KG1 (cell line): ENCODE measurements around the gene GORASP1.
"Not testable (repeated sequence)": the region's sequence is repeated elsewhere in the genome, so short reads cannot be mapped to it uniquely, and the experiment has no call there.

ENCODE experiments used
- DNase-seq: peaks from one replicate; lab custom pipeline; 2025; lab: John Stamatoyannopoulos, UW

Gene GORASP1

DNA sequence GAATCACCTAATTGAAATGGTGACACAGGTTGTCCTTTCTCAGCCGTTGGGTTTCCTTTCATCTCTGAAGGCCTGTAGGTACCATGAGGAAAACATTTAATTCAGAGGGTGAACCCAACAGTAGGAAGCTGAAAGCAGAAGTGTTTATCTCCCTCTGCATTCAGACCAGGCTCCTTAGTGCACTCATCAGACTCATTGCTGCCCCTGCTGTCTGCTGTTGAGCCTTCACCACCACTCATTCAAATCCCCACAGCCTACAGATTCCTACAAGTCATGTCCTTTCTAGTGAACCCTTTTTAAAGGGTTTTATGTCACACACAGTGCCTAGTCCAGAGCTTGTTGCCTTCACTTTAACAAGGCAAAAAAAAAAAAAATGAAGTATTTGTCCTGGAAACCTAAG is 42.2 kb downstream of the GORASP1 start:
- peak; percentile 14 for DNase-seq

DNA sequence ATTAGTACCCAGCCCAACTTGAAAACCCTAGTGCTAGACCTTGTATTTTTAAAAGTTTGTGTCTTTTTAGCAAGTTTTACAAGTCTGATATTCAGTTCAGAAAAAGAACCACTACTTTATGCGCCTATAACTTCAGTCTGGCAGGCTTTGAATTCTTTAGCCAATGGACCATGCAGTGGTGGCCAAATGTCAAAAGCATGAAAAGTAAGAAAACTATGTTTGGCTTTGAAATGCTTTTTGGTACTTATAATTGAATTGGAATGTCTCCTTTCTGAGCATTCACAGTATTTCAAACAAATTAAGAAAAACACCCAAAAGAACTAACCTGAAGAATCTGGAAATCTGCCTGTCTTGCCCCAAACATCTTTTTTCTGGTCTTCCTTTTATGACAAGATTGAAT is 42.8 kb downstream of the GORASP1 start:
- no peak for DNase-seq

DNA sequence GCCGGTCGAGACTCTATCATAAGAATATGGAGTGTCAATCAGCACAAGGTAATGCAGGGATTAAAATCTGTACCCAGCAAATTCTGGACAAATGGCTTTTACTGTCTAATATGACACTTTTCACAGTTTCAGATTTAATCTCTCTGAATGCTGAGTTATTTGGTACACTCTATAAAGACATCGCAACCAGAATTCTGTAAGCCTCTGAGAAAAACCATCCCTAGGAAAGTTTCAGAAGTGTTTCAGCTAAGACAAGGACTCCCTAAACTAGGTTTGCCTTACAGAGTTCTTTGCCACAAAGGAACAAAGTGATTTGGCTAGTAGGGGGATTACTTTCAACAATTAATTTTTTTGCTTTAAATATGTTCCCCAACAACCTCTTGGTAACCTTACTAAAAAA is 44.3 kb downstream of the GORASP1 start:
- DNase-seq, result no peak

DNA sequence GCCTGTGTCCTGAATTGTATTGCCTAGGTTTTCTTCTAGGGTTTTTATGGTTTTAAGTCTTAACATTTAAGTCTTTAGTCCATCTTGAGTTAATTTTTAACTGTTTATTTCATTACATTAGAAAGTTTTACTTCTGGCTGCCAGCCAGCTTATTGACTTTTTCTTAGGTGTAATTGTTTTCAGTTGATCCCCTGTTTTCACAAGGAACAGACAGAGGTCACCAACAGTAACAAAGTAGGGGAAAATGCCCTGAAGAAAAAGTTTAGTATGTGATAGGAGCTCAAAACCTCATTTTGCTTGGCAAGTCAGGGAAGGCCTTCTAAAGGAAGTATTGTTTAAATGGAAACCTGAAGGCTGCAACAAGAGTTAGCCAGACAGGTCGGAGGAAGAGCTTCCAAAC is 45.2 kb downstream of the GORASP1 start:
- DNase-seq, result no peak

DNA sequence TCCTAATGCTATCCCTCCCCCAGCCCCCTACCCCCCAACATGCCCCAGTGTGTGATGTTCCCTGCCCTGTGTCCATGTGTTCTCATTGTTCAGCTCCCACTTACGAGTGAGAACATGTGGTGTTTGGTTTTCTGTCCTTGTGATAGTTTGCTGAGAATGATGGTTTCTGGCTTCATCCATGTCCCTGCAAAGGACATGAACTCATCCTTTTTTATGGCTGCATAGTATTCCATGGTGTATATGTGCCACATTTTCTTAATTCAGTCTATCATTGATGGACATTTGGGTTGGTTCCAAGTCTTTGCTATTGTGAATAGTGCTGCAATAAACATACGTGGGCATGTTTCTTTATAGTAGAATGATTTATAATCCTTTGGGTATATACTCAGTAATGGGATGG is 46.2 kb downstream of the GORASP1 start:
- not testable (repeated sequence) for DNase-seq

DNA sequence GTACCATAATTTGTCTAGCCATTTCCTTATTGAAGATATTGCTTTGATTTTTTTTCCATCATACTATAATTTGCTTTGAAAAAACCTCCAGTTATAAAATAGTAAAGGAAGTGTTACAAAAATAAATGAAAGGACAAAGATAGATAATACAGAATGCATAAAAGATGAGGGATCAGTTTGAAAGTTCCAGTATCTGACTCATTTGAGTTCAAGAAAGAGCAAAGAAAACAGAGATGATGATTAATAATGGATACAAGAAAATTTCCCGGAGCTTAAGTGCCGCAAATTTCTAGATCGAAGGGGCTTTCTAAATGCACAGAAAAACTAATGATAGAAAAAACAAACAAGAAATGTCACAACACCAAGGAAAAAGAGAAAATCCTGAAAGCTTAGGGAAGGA is 51.3 kb downstream of the GORASP1 start:
- no peak for DNase-seq

DNA sequence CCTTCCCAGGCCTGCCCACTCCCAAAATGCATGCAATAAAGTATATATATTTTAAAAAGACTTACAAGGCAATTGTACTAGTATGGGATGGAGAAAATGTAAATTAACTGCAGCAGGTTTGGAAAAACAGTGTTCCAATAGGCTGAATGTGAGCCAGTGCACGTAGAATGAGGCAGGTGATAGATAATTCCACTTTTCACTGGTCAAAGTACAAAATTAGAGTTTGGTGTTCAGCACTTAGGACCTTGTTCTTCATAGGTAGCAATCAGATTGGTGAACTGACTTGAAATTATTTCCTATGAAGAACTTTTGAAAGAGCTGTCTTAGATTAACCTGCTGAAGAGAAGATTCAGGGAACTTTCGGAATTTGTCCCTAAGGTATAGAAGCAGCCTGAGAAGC is 53.7 kb downstream of the GORASP1 start:
- no peak for DNase-seq

DNA sequence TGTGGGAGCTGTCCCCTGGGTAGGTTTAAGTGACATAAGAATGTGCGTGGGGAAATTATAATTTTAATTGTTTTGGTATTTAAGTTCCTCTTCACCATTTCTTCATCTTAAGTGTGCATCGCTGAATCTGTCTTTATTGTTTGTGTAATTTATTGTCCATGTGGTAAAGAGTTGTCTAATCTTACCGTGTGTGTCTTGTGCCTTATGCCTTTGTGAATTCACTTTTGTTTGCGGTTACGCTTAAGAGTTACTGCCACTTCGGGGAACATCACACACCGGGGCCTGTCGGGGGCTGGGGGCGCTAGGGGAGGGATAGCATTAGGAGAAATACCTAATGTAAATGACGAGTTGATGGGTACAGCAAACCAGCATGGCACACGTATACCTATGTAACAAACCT is 54.8 kb downstream of the GORASP1 start:
- no peak for DNase-seq

DNA sequence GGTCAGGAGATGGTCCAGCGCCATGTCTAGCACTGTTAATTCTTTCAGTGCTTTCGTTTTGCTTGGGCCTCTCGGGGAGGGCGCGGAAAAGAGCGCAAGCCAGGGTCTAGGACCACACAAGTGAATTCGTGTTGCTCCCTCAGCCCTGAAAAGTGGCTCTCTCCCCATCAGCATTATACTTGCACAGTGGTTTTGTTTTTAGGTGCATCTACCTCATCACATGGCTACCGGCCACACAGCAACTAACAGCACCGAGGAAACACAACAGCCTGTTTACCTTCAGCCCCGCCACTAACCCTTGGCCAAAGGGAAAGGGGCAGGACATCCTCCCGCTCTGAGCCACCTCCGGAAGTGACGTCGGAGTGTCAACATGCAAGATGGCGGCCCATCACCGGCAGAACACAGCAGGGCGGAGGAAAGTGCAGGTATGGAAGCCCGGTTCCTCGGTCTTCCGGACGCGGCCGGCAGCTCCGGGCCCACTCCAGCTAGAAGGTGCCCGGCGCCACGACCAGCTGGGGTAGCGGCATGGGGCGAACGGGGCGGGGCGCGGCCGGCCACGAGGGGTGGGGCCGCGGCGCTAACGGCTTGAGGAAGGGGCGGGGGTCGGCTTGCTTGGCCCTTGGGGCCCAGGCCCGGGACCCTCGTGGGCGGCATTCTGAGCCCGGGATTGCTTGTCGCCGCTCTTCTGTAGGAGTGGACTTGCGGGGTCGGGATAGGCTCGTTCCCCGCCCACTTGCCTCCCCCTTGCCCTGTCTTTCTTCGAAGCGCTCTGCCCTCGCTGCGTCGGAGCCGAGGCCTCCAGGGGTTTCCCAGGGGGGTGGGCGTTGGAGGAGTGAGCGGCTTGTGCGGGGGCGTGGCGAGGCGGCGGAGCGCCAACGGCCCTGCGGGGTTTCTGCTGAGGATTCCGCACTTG is 55.5 kb downstream of the GORASP1 start, which contains the start of the genes SCN11A and WDR48:
Gene SCN11A (minus strand): TSS at position 296 of the 913 bp plus-strand sequence. CDS start 101,582 bp downstream, outside the sequence.
Gene WDR48 (plus strand): TSS at position 368 of the 913 bp plus-strand sequence. CDS start 10 bp downstream, at position 378.
- peak; percentile 88 for DNase-seq

DNA sequence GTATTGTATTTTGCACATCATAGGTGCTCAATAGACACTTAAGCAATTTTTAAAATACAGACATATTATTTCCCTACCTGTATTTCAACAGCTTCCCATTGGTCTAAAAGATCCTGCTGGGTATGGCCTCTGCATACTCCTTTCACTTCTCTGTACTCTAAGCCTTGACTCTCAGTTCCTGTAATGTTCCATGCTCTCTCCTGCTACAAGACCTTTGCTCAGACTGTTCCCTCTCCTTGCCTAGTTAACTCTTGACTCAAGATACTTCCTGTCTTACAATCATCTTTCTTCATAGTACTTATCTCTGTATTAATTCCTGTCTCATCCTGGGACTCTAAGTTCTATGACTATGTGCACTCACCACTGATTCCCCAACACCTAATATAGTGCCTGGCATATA is 57.4 kb downstream of the GORASP1 start:
- no peak for DNase-seq
